DMS153 (cell line): Measurements from ENCODE around the gene ZNF593.

Experiments used
- DNase-seq: peaks from one replicate; lab custom pipeline; 2025; lab: John Stamatoyannopoulos, UW

ZNF593 gene

DNA sequence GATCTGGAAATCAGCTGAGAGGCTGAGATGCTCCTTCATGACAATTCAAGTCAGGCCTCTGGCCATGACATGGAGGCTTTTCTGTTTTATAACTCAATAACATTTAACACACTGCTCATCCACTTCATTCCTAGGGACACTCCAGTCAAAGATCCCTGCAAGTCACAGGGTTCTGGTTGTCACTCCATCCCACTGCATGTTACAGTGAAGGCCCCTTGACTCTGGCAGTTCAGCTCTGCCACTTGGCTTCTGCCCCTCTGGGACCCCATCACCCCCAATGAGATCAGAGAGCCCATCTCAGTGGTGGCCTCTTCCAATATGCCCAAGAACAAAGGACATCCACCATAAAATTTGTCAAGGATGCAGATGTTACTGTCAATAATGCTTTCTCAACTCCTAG lies 20.8 kb upstream of the ZNF593 start:
- no peak for DNase-seq

- no peak for DNase-seq
Measured at GRCh38 chr1:26153966-26154532, 15.7 kb upstream of the ZNF593 start.

GRCh38 chr1:26154750-26155149 lies 15.0 kb upstream of the ZNF593 start:
- DNase-seq = no peak

DNA sequence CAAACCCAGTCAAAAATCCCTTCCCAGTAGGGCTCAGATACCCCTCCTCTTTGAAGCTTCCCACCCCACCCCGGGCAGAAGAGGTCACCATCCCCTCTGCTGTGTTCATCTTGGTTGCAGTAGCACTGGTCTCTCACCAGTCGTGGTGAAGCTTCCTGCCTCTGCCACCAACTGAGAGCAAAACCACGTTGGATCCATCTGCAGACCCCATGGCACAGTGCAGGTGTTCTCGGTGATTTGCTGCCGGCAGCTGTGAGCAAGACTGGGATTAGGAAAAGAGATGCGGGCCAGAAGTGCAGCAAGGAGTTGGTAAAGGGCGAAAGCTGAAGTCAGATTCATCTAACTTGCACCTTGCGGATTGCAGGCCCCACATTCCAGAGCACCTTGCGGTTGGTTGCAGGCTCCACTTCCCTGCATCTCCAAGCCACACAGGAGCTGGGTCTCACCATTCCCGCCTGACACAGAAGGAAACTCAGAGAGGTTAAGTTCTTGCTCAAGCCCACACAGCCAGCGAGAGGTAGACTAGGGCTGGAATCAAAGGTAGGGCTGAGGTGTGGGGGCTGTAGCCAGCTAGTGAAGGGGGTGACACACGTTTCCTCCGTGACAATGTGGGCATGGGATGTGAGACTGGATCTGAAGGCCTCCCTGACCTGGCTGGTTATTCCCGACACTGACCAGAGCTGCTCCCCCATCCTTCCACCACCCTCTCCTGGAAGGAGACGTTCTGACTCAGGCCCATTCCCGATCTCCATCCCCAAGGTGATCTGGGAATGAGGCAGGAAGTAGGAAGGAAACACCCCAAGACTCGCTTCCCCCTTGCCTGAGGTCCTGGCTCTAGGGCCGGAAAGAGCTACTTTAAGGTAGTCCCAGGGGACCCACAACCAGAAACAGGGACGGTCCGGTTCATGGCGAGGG lies 14.1 kb upstream of the ZNF593 start:
- DNase-seq = no peak

- DNase-seq = no peak
Measured at GRCh38 chr1:26156285-26157038, 13.2 kb upstream of the ZNF593 start.

DNA sequence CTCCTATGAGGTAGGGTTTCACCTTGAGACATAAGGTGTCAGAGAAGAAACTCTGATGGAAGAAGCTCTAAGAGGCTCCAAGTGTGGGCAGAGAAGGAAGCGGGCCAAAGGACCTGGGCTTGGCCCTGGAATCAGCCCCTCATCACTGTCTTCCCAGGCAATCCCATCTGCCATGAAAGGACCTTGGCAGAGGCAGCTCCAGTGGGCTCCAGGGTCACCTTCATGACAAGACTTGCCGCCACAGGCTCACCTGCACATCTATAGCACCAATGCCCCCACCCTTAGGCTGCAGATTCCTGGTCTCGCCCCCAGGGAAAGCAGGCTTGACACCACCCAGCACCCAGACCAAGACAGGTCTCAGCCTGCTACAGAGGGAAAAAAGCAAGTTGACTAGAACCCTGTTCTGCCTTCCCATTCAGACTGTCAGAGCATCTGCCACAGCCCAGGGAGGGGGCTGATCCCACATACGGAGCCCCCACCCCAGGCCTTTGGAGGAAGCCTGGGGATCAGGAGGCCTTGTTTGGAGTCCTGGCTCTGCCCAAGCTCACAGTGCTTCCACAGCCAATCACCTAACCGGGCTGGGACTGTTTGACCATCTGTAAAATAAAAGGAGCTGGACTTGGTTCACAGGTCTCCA lies 11.3 kb upstream of the ZNF593 start:
- DNase-seq = no peak

GRCh38 chr1:26158908-26159742 lies 10.6 kb upstream of the ZNF593 start, which contains the start of gene FAM110D:
Gene FAM110D (plus strand): TSS chr1:26159079. CDS start chr1:26161292, 2,213 bp downstream.
- no peak for DNase-seq

DNA sequence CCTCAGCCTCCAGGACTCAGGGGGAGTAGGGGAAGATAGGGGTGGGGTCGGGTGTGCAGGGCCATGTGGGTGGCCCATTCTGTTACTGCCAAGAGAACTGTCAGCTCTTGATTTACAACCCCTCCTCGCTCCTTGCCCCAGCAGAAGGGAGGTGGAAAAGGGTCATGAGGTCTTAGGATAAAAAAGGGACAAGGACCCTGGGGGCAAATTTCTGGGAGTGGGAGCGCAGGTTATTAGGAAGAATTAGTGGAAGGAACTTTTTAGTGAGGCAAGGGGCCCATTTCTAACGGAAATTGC lies 10.0 kb upstream of the ZNF593 start:
- no peak for DNase-seq

- no peak for DNase-seq
Measured at GRCh38 chr1:26160527-26161414, 8.9 kb upstream of the ZNF593 start.

DNA sequence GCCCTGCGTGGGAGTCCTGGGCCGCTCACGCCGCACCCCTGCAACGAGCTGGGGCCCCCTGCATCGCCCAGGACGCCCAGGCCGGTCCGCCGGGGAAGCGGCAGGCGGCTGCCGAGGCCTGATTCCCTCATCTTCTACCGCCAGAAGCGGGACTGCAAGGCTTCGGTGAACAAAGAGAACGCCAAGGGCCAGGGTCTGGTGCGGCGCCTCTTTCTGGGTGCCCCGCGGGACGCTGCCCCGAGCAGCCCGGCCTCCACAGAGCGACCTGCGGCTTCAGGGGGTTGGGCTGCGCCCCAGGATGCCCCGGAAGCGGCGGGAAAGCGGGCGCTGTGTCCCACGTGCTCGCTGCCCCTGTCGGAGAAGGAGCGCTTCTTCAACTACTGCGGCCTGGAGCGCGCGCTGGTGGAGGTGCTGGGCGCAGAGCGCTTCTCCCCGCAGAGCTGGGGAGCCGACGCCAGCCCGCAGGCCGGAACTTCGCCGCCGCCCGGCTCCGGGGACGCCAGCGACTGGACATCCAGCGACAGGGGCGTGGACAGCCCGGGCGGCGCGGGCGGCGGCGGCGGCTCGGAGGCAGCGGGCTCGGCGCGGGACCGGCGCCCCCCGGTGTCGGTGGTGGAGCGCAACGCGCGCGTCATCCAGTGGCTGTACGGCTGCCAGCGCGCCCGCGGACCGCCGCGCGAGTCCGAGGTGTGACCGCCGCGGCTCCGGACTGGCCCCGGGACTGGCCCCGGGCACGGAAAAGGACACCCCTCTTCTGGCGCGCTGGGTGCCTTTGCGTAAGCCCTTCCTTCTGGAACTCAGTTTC lies 8.1 kb upstream of the ZNF593 start:
- DNase-seq = peak; percentile 41

GRCh38 chr1:26162220-26162709 lies 7.4 kb upstream of the ZNF593 start:
- no peak for DNase-seq

- no peak for DNase-seq
Measured at GRCh38 chr1:26163684-26164035, 6.0 kb upstream of the ZNF593 start.

DNA sequence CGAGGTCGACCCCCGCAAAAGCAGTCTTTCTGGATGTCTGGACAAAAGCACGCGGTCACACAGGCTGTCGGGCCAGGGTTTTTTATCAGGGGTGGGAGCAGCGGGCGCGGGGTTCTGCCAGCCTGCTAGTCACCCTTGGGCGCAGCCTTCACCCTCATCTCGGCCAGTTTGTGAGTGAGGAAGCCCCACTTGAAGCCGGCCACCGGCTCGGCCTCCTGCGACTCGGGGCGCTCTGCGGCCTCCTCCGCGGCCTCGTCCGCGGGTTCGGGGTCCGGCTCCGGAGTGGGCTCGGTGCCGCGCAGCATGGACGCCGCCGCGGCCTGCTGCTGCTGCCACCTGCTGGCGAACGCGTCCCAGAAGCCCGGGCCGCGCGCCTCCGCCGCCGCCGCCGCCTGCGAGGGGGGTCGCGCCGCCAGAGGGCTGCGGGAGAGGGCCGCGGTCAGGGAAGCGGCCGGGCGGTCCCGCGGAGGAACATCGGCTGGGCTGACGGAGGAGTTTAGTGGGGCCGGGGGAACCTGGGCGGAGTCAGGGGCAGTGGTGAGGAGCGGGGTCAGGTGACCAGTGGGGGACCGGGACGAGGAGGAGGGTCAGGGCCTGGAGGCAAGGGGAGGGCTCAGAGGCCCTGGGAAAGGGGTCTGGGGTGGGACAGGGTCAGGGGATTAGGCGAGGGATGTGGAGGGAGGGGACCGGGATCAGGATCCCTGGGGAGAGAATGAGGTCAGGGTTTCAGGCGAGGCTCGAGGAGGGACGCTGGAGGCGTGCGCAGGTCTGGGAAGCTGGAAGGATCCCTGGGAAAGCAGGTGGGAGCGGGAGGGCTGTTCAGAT lies 5.5 kb upstream of the ZNF593 start:
- DNase-seq = no peak

DNA sequence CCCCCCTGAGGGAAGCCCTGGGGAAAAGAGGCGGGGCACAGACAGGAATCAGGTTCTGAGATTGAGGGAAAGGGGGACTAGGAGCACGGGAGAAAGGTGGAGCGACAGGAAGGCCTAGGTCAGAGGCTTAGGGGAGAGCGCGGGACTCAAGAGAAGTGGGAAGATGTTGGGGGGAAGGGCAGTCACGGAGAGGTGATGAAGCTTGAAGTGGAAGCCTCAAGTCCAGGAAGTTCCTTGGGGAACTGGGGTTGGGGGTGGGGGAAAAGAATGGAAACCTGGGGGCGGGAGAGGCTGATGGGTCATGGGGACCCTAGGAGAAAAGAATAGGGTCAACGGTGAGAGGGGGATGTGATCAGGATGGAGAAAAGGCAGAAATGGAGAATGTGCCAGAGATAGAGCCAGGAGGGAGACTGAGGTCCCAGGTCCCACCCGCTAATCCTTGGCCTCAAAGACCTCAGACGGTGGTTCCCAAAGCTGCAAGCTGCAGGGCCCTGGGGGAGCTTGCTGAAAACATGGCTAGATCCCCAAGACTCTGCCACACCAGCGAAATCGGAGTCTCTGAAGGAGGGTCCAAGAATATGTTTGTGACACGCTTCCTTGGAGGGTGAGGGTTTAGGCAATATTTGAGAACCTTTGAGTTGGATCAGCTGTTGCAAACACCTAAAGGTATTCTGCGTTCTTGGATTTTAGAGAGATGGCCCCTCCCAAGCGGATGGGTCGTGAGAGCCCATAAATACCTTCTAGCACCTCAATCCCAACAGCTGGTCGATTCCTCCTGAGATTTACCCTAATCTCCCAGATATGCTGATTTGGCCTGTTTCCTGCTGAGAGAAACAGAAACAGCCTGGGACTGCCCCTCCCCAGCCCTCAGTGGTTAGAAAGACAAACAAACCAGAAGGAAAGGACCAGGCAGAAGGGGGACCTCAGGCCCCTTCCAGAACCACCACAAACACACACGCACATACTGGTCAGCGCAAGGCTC lies 4.6 kb upstream of the ZNF593 start:
- no peak for DNase-seq

- DNase-seq = no peak
Measured at GRCh38 chr1:26166719-26167281, 2.9 kb upstream of the ZNF593 start.

DNA sequence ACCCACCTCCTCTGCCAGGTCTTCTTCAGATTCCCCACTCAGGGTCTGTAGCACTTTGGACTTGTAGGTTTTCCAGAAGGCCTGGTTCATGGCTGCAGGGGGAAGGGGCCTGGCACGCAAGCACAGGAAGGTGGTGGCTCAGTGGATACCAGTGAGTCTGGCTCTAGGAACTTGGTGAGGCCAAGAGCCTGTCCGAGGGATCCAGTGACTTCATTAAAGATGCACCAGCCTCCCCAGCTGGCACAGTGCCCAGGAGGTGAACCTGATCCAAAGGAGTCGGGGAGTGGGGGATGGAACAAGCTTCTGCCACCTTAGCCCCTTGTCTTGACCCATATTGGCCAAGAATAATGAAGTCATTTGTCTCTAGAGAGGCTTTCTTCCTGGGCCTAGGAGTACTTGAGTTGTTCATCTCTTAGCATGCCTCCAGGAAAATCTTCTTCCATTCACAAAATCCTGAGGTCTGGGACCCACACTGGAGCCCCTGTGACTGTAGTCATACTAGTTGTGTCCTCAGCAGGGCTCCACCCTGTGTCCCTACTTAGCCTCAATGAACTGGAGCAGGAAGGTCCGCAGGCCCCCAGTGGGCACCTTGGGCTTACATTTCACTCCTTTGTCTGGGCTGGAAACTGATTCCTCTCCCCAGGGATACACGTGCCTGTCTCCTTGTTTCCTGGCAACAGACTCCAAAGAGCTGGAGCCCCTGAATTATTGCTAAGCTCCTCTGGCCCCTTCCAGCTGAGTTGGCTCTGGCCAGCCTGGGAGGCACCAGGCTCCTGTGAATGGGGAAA lies 1.1 kb upstream of the ZNF593 start, which contains the start of gene C1orf232:
Gene C1orf232, minus strand, starts transcription at position 554 of the 788 bp plus-strand sequence. Its CDS starts 464 bp downstream, at position 90.
- peak; percentile 65 for DNase-seq
